NCI-H1694 (cell line): ENCODE results near the gene MICB.
"Not testable (repeated sequence)": the region's sequence is repeated elsewhere in the genome, so short reads cannot be mapped to it uniquely, and the experiment has no call there.

Source experiments
- DNase-seq: peaks from one replicate; lab custom pipeline; 2025; lab: John Stamatoyannopoulos, UW

MICB gene

GRCh38 chr6:31474871-31475286 lies 23.1 kb upstream of the MICB start:
- no peak for DNase-seq

- no peak for DNase-seq
Observed at GRCh38 chr6:31476515-31477139, 21.3 kb upstream of the MICB start.

- DNase-seq: no peak
Observed at GRCh38 chr6:31477521-31477920, 20.4 kb upstream of the MICB start.

GRCh38 chr6:31478186-31478950 lies 19.6 kb upstream of the MICB start:
- no peak for DNase-seq

- no peak for DNase-seq
Observed at GRCh38 chr6:31479151-31479932, 18.6 kb upstream of the MICB start.

GRCh38 chr6:31479933-31480535 lies 17.9 kb upstream of the MICB start:
- no peak for DNase-seq

- no peak for DNase-seq
Observed at GRCh38 chr6:31480574-31480973, 17.4 kb upstream of the MICB start.

- no peak for DNase-seq
Observed at GRCh38 chr6:31483392-31483791, 14.6 kb upstream of the MICB start.

- DNase-seq: no peak
Observed at GRCh38 chr6:31485055-31485454, 12.9 kb upstream of the MICB start.

- not testable (repeated sequence) for DNase-seq
Observed at GRCh38 chr6:31486065-31486837, 11.7 kb upstream of the MICB start.

- DNase-seq: not testable (repeated sequence)
Observed at GRCh38 chr6:31487674-31488073, 10.3 kb upstream of the MICB start.

- no peak for DNase-seq
Observed at GRCh38 chr6:31489086-31489485, 8.9 kb upstream of the MICB start.

- DNase-seq: no peak
Observed at GRCh38 chr6:31490115-31490873, 7.7 kb upstream of the MICB start.

- not testable (repeated sequence) for DNase-seq
Observed at GRCh38 chr6:31493550-31493874, 4.4 kb upstream of the MICB start.

GRCh38 chr6:31493875-31494694 lies 3.9 kb upstream of the MICB start:
- peak; percentile 35 for DNase-seq

GRCh38 chr6:31495580-31495979 lies 2.4 kb upstream of the MICB start:
- no peak for DNase-seq

- not testable (repeated sequence) for DNase-seq
Observed at GRCh38 chr6:31496826-31497225, 1.1 kb upstream of the MICB start.

GRCh38 chr6:31498748-31499147 lies 803 bp downstream of the MICB start:
- DNase-seq: no peak

- DNase-seq: not testable (repeated sequence)
Observed at GRCh38 chr6:31499648-31500047, 1.7 kb downstream of the MICB start.

GRCh38 chr6:31502586-31502985 lies 4.6 kb downstream of the MICB start:
- no peak for DNase-seq
